NCI-H2196 (cell line): ENCODE results near the gene MYH11.
"Not testable (repeated sequence)": the region's sequence is repeated elsewhere in the genome, so short reads cannot be mapped to it uniquely, and the experiment has no call there.

Source experiments
- DNase-seq: peaks from one replicate; lab custom pipeline; 2025; ENCODE audit not compliant: unreplicated experiment; lab: John Stamatoyannopoulos, UW

MYH11 gene

DNA sequence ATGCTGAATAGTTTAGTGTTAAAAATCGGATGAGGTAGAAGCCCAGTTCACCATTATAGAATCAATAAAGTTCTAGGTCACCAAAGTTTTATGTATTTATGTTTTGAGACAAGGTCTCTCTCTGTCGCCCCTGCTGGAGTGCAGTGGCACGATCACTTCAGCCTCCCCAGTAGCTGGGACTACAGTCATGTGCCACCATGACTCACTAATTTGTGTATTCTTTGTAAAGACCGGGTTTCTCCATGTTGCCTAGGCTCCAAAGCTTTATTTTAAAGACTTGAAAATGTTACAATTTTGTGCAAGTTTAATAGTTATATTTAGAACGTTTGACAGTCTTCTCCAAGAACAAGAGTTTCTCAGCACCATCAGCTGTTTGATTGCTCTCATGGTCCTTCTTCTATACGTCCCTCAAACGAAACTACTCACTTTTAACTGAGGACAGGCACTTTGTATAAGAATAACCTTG lies 174.7 kb downstream of the MYH11 start:
- peak; percentile 23 for DNase-seq

DNA sequence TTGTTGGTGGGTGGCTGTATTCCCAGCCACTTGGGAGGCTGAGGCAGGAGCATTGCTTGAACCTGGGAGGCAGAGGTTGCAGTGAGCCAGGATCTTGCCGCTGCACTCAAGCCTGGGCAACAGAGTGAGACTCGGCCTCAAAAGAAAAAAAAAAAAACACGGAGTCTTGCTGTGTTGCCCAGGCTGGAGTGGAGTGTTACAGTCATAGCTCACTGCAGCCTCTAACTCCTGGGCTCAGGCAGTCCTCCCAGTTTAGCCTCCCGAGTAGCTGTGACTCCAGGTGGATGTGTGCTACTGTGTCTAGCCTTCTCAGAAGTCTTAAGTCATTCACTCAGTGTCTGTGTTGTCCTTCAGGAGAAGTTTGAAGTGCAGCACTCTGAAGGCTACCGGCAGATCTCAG lies 179.4 kb downstream of the MYH11 start:
- no peak for DNase-seq

DNA sequence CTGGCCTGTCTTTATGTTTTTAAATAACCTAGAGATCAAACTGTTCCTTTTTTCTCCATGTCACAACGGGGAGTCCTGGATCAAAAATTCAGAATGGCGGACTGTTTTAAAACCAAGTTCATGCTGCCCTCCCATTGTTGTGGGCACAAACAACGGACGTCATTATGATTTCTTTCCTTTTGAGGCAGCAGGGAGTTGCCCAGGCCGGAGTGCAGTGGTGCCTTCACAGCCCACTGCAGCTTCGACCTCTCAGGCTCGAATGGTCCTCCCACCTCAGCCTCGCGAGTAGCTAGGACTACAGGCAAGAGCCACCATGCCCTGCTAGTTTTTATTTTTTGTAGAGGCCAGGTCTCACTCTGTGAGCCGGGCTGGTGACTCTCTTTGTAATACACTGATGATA lies 180.3 kb downstream of the MYH11 start:
- no peak for DNase-seq

DNA sequence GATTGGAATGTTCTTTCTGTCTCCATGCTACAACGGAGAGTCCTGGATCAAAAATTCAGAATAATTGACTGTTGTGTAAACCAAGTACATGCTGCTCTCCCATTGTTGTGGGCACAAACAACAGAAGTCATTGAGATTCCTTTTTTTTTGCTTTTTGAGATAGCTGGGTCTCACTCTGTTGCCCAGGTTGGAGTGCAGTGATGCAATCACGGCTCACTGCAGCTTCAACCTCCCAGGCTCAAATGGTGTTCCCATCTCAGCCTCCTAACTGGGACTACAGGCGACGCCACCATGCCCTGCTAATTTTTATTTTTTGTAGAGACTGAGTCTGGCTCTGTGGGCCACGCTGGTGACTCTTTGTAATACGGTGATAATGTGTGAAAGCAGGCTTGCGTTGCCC lies 182.3 kb downstream of the MYH11 start:
- DNase-seq: no peak

DNA sequence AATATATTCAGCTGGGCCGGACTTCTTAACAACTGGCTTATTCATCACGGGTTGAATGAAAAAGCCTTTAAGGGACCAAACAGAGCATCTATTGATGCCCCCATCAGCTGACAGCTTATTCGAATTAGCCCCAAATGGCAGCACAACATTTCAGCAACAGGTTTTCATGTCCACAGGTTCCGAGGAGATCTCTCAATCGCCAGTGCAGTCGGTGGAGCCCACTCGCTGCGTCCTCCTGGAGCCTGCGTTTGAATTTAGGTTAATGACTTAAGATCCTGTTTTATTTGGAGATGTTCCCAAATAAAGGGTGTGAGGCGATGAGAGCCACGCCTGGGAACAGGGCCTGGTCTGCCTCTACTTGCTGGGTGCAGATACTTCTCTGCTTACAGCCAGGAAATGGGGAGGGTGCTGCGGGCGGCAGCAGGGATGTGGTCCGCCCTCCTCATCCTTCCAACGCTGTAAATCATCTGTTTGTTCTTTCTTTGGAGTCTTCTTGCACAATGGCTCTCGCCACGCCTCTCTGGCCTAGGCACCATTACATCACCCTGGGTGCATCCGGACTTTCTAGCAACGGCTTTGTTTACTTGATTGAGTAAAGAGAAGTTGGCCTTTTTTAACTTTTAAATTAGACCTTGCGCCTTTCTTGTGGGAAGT lies 184.2 kb downstream of the MYH11 start:
- DNase-seq: peak; percentile 95

DNA sequence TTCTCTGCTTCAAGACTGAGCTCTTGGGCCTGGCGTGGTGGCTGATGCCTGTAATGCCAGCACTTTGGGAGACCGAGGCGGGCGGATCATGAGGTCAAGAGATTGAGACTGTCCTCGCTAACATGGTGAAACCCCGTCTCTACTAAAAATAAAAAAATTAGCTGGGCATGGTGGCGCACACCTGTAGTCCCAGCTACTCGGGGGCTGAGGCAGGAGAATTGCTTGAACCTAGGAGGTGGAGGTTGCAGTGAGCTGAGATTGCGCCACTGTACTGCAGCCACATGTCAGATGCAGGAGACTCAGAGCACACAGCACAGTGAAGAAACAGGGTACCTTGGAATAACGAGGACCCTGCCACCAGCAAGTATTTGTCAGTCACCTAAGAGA lies 184.7 kb downstream of the MYH11 start:
- not testable (repeated sequence) for DNase-seq

DNA sequence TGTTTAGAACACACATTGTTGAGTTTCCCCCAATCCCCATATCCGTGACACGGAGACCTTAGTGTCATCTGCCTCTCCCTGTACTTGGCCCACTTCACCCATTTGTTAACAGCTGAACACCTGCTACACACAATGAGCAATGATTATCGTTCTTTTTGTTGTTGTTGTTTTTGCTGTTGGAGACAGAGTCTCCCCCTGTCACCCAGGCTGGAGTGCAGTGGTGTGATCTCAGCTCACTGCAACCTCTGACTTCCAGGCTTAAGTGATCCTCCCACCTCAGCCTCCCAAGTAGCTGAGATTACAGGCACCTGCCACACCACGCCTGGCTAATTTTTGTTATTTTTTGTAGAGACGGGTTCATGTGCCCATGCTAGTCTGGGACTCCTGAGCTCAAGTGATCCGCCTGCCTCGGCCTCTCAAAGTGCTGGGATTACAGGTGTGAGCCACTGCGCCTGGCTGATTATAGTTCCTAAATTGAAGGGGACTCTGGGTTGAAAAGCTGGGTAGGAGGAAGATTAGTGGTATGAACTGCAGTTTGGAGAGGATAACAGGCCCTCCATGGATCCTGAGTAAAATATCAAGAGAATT lies 185.2 kb downstream of the MYH11 start:
- peak; percentile 23 for DNase-seq

DNA sequence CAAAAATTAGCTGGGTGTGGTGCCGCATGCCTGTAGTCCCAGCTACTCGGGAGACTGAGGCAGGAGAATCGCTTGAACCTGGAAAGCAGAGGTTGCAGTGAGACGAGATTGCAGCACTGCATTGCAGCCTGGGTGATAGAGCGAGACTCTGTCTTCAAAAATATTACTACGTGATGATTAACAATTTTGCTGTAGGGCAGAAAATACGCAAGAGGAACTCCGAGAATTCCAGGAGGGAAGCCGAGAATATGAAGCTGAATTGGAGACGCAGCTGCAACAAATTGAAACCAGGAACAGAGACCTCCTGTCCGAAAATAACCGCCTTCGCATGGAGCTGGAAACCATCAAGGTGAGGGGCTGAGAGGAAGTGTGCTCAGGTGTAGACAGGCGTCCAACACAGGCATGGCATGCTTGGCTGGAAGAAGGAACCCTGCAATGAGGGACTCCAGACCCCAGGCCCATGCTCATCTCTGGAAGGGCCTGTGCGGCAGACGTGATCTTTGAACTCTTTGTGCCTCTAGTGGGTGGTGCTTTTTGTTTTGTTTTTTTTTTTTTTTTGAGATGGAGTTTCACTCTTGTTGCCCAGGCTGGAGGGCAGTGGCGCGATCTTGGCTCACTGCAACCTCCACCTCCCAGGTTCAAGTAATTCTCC lies 189.6 kb downstream of the MYH11 start:
- DNase-seq: no peak

DNA sequence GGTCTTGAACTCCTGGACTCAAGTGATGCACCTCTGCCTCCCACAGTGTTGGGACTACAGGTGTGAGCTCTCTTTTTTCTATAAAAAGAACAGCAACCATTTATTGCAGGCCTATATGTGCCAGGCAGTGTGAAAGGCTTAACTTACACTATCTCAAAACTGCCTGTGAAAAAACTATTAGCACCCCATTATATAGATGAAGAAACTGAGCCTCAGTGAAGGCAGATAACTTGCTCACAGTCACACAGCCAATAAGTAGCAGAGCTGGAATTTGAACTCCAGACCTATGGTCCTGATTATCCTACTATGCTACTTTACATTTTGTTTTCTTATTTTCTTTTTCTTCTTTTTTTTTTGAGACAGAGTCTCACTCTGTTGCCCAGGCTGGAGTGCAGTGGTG lies 191.7 kb downstream of the MYH11 start:
- DNase-seq: no peak

DNA sequence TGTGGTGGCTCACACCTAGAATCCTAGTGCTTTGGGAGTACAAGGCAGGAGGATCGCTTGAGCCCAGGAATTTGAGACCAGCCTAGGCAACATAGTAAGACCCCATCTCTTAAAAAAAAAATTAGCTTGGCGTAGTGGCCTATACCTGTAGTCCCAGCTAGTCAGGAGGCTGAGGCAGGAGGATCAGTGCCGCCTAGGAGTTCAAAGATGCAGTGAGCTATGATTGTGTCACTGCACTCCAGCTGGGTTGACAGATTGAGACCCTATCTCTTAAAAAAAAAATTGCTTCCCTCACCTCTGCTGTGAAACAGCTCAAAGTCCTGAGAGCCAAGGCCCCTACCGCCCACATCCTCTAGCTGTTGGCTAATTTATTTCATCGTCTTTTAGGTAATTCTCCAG lies 196.6 kb downstream of the MYH11 start:
- no peak for DNase-seq

DNA sequence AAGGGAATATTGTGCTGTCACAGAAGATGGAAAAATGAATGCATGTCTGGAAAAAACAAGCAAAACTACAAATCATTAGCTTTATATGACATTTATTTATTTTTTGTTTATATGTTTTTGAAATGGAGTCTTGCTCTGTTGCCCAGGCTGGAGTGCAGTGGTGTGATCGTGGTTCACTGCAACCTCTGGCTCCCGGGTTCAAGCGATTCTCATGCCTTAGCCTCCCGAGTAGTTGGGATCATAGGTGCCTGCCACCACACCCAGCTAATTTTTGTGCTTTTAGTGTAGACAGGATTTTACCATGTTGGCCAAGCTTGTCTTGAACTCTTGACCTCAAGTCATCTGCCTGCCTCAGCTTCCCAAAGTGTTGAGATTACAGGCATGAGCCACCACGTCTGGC lies 198.3 kb downstream of the MYH11 start:
- DNase-seq: no peak

DNA sequence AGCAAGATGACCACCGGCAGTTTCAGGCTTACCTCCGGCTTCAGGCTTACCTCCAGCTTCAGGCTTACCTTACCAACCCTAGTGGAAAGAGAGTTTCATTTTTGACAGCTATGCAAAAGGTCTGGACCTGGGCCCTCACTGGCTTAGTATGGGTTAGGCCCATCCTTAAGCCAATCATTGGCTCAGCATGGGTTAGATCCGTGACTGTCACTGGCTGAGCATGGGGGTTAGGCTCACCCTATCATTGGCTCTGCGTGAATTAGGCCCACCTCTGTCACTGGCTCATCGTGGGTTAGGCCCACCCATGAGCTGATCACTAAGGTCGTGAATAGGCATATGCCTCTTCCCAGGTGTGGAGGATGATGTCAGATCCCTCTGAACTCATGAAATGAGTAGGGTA lies 198.7 kb downstream of the MYH11 start:
- DNase-seq: no peak

DNA sequence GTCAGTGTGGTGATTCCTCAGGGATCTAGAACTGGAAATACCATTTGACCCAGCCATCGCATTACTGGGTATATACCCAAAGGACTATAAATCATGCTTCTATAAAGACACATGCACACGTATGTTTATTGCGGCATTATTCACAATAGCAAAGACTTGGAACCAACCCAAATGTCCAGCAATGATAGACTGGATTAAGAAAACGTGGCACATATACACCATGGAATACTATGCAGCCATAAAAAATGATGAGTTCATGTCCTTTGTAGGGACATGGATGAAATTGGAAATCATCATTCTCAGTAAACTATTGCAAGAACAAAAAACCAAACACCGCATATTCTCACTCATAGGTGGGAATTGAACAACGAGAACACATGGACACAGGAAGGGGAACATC lies 201.3 kb downstream of the MYH11 start:
- not testable (repeated sequence) for DNase-seq

DNA sequence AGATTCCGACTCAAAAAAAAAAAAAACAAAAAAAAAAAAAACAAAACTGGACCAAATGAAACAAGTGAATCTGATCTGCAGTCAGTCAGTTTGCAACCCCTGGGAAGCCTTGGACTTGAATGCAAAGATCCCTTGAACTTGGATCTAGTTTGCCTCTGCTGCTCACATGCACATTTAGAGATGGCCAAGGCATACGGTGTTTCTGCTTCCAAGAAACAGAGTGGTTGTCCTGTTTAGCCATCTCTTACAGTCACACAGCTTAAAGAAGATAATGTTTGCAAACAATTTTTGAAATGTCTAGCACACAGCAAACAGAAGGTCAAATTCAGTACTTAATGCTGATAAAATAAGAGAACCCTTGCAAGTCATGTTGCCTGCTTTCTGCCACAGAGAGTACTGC lies 202.2 kb downstream of the MYH11 start:
- no peak for DNase-seq

DNA sequence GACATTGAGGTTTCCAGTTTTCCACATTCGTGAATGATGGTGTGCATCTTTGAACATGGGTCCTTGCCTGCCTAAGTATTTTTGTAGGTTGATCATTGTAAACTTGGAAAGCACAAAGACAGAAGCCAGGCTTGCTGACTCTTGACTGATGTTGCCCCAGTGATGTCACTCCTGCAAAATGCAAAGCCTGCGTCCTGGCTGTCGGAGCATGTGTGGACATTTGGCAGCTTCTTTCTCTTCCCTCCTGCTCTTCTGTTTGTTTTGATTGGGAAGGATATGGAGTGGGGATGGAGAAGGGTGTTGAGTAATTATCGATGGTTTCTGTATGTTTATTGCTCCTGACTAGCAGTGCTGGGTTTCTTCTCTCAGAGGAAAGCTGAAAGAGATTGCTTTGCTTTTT lies 203.6 kb downstream of the MYH11 start:
- peak; percentile 31 for DNase-seq
